Mucosa of rectum (tissue), 2 donors: ENCODE results near the gene KLHDC3.

Source experiments
- H3K27ac ChIP-seq, 2 donors: one replicate each; pipeline ENCODE4 v1.7.0; 2013; ENCODE audit warnings: inconsistent platforms in 2 of 2, low read depth in 2 of 2, low read length in 2 of 2
- H3K27me3 ChIP-seq, 2 donors: one replicate each; pipeline ENCODE4 v1.7.0; 2013; ENCODE audit warnings: low read length in 2 of 2; ENCODE audit not compliant: control insufficient read depth in 2 of 2, insufficient read depth in 2 of 2
- H3K36me3 ChIP-seq, 2 donors: one replicate each; pipeline ENCODE4 v1.7.0; 2013; ENCODE audit warnings: low read length in 2 of 2; ENCODE audit not compliant: control insufficient read depth in 2 of 2, insufficient read depth in 2 of 2
- H3K4me1 ChIP-seq, 2 donors: one replicate each; pipeline ENCODE4 v1.7.0; 2013; ENCODE audit warnings: low read length in 2 of 2, mild to moderate bottlenecking in 1 of 2; ENCODE audit not compliant: control insufficient read depth in 2 of 2, insufficient read depth in 2 of 2
- H3K4me3 ChIP-seq, 2 donors: one replicate each; pipeline ENCODE4 v1.7.0; 2013; ENCODE audit warnings: low read length in 2 of 2
- H3K9ac ChIP-seq, 2 donors: one replicate each; pipeline ENCODE4 v1.7.0; 2013; ENCODE audit warnings: low read length in 2 of 2, low read depth in 1 of 2, mild to moderate bottlenecking in 1 of 2
- H3K9me3 ChIP-seq, 2 donors: one replicate each; pipeline ENCODE4 v1.7.0; 2013; ENCODE audit warnings: low read length in 2 of 2; ENCODE audit not compliant: control insufficient read depth in 2 of 2
- donor health status: healthy.
- donor health status: Normal muscosa, but diverticular disease.

The KLHDC3 gene, protein sequence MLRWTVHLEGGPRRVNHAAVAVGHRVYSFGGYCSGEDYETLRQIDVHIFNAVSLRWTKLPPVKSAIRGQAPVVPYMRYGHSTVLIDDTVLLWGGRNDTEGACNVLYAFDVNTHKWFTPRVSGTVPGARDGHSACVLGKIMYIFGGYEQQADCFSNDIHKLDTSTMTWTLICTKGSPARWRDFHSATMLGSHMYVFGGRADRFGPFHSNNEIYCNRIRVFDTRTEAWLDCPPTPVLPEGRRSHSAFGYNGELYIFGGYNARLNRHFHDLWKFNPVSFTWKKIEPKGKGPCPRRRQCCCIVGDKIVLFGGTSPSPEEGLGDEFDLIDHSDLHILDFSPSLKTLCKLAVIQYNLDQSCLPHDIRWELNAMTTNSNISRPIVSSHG

DNA sequence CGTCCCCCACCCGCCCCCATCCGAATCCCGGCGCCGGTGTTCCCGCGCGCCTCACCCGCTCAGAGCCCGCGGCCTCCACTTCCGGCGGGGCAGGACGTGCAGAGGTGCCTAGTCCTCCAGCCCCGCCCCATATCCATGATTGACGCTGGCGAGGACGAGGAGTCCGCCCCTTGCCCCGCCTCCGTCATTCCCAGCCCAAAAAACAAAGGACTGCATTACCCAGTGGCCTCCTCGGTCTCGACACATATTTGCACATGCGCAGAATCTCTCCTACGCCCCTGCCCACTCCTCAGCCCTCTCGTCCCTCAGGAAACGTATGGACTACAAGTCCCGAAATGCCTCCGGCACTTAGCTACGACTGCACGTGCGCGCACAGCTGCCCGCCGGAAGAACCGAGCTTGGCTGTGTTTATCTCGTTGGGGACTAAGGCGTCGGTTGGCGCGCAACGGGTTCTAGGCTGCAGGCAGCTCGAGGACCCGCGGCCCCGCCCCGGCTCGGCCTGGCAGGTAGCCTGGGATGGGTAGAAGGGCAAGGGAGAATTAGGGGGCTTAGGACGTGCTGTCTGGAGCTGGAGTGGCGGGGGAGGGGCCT, at the start of gene KLHDC3, which contains the start of gene MEA1:
Gene KLHDC3 (plus strand): TSS at position 407 of the 591 bp plus-strand sequence. CDS start 2,944 bp downstream, outside the sequence.
Gene MEA1 (minus strand): TSS at position 104 of the 591 bp plus-strand sequence. CDS start 133 bp downstream, outside the sequence.
- Histone ChIP-seq H3K27me3 (no peaks in the 10 kb centered on the region), H3K9me3 (no peaks in the 10 kb centered on the region), H3K9ac (peak within 1 kb of the TSS; percentile 54 to 76), H3K4me1 (peaks cover 25 to 27% of the 10 kb centered on the region in 2 donors), H3K27ac (peak within 1 kb of the TSS; percentile 53 to 67), H3K36me3 (peaks cover 42 to 49% of the 10 kb centered on the region in 2 donors), H3K4me3 (peak within 1 kb of the TSS; percentile 88 to 93)

DNA sequence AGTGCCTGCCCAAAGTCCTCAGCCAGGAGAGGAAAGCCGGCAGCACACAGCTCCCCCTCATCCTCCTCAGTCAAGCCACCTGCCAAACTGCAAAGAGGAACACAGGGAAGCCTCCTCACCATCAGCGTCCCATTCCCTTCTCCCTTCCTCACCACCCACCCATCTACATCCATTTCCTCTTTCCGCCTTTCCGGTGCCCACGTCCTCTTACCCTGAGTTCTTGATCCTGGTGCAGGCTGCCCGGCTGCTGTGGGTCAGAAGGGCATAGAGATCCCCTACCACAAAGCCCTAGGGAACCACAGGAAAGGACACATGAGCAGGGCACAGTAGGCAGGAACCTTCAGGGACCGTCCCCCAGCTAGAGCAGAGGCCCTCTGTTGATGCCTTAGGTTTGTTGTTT, 47.5 kb upstream of the KLHDC3 start:
- H3K27me3 ChIP-seq = no peaks in the 10 kb centered on the region
- peaks cover 27 to 28% of the 10 kb centered on the region in 2 donors for H3K36me3 ChIP-seq
- H3K4me3 ChIP-seq = no peak overlapping the region
- no peak overlapping the region for H3K9ac ChIP-seq
- no peaks in the 10 kb centered on the region for H3K4me1 ChIP-seq
- H3K27ac ChIP-seq = no peak overlapping the region
- H3K9me3 ChIP-seq = no peaks in the 10 kb centered on the region

DNA sequence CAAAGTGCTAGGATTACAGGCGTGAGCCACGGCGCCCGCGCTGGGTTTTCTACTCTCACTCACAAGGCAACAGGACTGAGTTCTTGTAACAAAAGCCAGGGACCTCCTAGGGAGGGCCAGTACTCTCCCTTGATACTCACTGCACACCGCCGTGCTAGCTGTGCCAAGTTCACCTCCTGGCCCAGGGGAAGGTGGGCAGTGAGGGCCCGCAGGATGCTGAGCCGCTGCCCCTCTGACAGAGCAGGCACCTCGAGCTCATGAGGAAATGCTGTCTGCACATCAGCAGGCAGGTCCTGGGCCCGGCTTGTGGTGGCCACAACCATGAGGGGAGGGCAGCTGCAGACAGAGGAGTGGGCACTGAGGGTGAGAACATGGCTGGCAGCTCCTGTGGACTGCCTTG, 46.8 kb upstream of the KLHDC3 start:
- no peaks in the 10 kb centered on the region for H3K4me1 ChIP-seq
- no peak overlapping the region for H3K9ac ChIP-seq
- H3K27me3 ChIP-seq = no peaks in the 10 kb centered on the region
- H3K27ac ChIP-seq = no peak overlapping the region
- H3K4me3 ChIP-seq = no peak overlapping the region
- peaks cover 27 to 28% of the 10 kb centered on the region in 2 donors for H3K36me3 ChIP-seq
- no peaks in the 10 kb centered on the region for H3K9me3 ChIP-seq

DNA sequence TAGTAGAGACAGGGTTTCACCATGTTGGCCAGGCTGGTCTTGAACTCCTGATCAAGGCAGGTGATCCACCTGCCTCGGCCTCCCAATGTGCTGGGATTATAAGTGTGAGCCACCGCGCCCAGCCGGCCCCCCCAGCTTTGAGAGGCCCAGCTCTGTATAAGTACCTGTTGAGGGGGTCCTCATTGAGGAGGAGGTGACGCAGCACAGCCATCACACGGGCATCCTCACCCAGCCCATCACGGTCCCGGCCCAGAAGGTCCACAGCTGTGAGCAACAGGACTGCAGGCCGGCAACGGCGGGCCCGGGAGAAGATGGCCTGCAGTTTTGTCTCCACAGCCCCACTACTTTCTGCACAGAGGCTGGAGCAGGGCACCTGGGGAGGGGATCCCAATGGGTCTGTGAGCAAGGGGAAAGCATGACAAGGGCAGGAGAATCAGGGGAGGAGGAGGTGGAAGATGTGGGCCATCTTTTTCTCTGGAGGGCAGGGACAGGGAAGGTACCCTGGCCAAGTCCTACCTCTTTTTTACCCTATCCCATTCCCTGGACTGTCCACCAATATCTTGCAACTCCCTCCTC, 45.8 kb upstream of the KLHDC3 start:
- Histone ChIP-seq H3K36me3 (peaks cover 26 to 27% of the 10 kb centered on the region in 2 donors), H3K9ac (no peak overlapping the region), H3K27me3 (no peaks in the 10 kb centered on the region), H3K4me3 (no peak overlapping the region), H3K4me1 (no peaks in the 10 kb centered on the region), H3K27ac (no peak overlapping the region), H3K9me3 (no peaks in the 10 kb centered on the region)

DNA sequence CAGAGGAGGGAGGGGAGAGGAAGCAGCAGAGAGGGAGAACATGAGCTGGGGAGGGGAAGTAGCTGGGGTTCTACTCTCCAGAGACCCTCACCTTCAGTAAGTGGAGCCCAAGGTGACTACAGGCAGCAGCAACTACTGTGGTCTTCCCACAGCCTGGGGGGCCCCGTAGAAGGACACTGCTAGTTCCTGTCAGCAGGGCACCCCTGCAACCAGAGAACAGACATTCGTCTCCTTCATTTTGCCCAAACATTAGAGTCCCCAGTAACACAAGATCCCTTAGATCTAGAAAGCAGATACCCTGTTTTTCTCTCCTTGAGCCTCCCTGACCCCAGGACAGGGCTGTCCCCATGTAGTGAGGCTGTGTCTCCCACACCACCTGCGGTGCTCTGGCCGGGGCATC, 45.3 kb upstream of the KLHDC3 start:
- Histone ChIP-seq H3K27ac (no peak overlapping the region), H3K4me3 (no peak overlapping the region), H3K27me3 (no peaks in the 10 kb centered on the region), H3K36me3 (peaks cover 27 to 29% of the 10 kb centered on the region in 2 donors), H3K4me1 (no peaks in the 10 kb centered on the region), H3K9ac (no peak overlapping the region), H3K9me3 (no peaks in the 10 kb centered on the region)

DNA sequence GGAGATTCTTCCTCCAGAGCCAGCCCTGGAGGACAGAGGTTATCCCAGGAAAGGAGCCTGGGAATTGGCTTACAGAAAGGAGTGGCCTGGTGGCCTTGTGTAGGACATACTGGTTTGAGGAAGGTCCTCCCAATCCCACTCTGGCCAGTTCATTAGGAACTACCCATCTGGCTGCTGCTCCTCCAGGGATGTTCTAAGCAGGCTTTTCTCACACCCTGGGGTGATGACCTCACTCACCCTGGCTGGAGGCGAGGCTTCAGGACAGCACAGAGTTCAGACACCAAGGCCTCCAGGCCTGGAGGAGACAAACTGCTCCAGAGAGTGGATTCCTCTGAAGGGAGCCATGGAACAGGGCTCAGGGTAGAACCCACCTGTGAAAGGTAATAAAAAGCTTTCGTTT, 44.6 kb upstream of the KLHDC3 start:
- Histone ChIP-seq H3K36me3 (peaks cover 21 to 30% of the 10 kb centered on the region in 2 donors), H3K9me3 (no peaks in the 10 kb centered on the region), H3K27ac (no peak overlapping the region), H3K4me3 (no peak overlapping the region), H3K9ac (no peak overlapping the region), H3K4me1 (no peaks in the 10 kb centered on the region), H3K27me3 (no peaks in the 10 kb centered on the region)

DNA sequence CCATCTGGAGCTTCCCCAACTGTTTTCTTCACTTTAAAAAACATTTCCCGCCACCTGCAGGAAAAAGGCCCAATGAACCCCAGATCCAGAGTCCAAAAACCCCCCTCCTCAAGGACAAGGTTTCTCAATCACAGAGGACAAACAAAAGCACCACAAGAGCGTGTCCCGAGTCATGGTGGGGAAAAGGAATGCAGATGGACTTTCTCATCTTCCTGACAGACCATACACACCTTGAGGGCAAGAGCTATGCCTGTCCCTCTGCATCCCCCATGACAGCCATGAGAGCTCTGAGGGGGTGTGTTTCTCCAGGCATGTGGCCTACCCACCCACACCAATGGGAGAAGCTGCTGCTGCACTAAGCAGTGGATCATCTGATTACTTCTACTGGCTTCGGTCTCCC, 44.1 kb upstream of the KLHDC3 start:
- H3K27ac ChIP-seq = no peak overlapping the region
- H3K9ac ChIP-seq = no peak overlapping the region
- H3K9me3 ChIP-seq = no peaks in the 10 kb centered on the region
- peaks cover 21 to 25% of the 10 kb centered on the region in 2 donors for H3K36me3 ChIP-seq
- H3K4me3 ChIP-seq = no peak overlapping the region
- no peaks in the 10 kb centered on the region for H3K27me3 ChIP-seq
- no peaks in the 10 kb centered on the region for H3K4me1 ChIP-seq

DNA sequence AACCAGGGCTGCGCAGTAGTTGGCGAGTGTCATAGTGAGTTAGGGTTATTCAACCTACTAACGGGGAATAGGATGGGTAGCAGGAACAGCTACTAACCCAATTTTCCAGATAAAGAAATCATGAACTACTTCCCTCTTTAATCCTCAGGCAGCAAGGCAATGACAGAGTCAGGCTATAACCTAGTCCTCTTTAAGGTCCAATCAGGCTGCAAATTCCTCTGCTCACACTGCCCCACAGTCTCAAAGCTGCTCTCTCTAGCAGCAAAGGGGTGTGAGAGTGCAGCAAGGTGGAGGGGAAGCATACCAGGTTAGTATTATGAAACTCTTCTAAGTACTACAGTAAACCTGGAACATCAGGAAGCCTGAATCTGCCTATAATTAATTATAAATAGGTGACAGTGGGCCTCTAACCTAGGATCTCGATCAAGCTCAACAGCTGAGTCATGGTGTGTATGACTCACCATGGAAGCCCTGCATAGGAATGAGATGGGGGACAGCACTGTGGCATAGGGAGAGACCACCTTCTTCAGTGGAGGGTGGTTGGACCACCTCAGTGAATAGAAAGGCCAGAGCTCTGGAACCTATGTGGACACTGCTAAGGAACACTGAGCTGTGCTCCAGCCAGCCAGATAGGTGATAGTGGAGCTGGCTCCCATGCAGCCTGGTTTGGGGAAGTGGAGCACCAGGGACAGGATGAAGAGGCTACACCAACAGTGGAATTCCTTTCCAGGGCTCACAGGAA, 43.0 kb upstream of the KLHDC3 start:
- peaks cover 20% of the 10 kb centered on the region in 2 donors for H3K36me3 ChIP-seq
- H3K9me3 ChIP-seq = no peaks in the 10 kb centered on the region
- H3K9ac ChIP-seq = no peak overlapping the region
- H3K27ac ChIP-seq = no peak overlapping the region
- H3K4me1 ChIP-seq = no peaks in the 10 kb centered on the region
- no peaks in the 10 kb centered on the region for H3K27me3 ChIP-seq
- no peak overlapping the region for H3K4me3 ChIP-seq

DNA sequence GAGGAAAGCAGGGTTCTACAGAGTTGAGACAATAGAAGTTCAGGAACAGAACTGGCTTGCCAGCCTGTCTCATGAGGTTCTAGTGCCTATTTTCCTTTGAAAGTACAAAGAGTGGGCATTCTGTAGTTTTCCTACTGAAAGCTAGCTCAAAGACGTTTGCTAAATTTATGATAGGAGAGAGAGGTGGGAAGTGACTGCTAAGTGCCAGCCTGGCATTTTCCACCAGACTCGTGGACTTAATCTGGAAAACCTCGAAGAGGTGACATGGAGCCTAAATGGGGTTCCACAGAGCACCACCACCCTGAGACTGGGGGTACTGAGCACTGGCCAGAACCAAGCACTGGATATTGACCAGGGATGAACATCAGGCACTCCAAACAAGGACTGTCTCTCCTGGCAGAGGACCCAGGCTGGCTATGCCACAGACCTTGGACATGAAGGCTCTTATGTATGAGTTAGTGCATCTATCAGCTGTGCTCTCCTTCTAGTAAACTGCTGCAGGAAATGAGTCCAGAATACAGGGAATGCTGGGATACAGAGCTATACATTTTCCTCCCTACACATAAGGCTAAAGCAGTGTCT, 42.2 kb upstream of the KLHDC3 start:
- H3K27ac ChIP-seq = no peak overlapping the region
- no peaks in the 10 kb centered on the region for H3K4me1 ChIP-seq
- no peak overlapping the region for H3K4me3 ChIP-seq
- H3K9me3 ChIP-seq = no peaks in the 10 kb centered on the region
- peaks cover 16 to 20% of the 10 kb centered on the region in 2 donors for H3K36me3 ChIP-seq
- H3K27me3 ChIP-seq = no peaks in the 10 kb centered on the region
- H3K9ac ChIP-seq = no peak overlapping the region
